Pons (tissue), 1 donor: ENCODE measurements around the gene PTPRN2.
A peak's percentile ranks its signal among the peaks of the same experiment; 100 is the strongest.
"Not testable (repeated sequence)": the region's sequence is repeated elsewhere in the genome, so short reads cannot be mapped to it uniquely, and the experiment has no call there.

Experiments
- DNase-seq: peaks from one replicate; pipeline ENCODE4 v3.0.0-alpha.2; 2016; ENCODE audit warnings: low spot score

Gene PTPRN2

DNA sequence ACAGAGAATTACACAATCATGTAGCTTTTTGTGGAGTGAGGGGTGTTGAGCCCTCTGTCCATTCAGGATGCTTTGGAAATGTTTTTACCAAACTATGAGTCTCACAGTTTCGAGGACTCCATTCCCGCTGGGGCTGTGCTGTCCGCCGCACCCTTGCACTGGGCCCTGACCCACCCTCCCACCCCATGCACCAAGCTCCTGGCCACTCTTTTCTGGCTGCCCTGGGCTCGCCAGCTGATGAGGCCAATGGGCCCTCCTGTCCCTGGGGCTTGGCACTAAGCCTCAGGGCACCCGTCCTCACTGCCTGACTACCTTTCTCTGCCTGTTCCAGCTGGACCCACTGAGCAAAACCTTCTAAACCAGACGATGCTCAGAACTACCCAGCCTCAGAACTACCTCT lies 332.1 kb downstream of the PTPRN2 start:
- no peak for DNase-seq

DNA sequence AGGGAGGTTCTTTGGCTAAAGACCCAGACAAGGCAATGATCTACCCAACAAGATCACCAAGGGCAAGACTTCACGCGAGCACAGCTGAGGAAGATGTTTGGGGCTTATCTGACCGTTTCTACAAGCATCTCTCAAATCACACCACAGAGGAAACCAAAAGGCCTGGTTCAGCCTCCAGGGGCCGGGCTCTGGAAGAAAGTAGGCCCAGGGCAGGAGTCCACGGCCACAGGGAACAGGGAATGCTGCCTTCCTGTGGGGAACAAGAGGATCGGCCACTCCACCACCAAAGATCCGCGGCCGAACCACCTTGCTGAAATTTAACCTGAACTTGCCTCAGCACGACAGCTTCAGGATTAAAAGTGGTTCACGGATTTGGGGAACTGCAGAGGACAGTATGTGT lies 332.5 kb downstream of the PTPRN2 start:
- no peak for DNase-seq

DNA sequence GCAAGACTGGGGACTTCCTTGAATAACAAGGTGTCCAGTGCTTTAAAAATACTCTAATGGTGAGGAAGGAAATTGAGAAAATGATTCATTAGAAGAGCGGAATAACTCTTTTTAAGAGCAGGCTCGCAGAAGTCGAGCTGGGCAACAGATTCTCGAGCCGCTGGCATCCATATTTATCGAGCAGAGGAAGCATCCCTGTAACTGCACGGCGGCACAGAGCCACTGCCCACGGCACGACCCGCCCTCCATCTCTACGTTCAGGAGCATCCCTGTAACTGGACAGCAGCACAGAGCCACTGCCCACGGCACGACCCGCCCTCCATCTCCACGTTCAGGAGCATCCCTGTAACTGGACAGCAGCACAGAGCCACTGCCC lies 334.0 kb downstream of the PTPRN2 start:
- not testable (repeated sequence) for DNase-seq

DNA sequence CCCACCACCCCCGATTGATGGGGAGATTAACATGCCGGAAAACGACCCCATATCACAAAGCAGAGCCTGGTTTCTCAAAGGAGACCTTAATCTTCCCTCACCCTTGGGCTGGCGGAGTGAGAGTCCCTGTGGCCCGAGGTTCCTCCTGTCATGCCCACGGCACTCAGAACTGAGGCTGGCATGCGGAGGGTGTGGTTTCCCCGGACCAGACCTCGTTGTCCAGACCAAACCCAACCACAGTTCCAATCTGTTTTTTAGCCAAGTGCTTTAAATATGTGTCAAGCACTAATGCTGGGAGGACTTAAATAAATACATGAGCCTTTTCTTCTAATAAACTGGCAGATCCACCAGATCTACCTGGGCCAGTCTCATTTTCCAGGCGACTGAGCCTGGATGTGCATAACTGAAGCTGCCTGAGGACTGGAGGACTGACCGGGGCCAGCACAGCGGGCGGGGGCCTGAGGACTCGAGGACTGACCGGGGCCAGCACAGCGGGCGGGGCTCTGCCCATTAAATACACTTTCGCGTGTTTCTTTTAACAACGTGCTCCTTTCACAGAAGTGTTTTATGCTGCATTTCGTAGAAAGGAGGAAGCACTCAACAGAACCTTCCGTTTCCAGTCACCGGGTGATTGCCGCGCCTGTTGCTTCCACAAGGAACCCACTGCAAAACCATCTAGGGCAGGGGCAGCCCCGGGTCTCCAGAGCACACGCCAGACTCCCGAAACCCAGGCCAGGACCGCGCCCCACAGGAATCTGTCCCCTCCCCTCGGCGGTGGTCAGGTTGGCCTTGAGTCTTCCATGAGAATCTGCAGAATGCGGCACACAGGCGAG lies 334.6 kb downstream of the PTPRN2 start:
- no peak for DNase-seq

DNA sequence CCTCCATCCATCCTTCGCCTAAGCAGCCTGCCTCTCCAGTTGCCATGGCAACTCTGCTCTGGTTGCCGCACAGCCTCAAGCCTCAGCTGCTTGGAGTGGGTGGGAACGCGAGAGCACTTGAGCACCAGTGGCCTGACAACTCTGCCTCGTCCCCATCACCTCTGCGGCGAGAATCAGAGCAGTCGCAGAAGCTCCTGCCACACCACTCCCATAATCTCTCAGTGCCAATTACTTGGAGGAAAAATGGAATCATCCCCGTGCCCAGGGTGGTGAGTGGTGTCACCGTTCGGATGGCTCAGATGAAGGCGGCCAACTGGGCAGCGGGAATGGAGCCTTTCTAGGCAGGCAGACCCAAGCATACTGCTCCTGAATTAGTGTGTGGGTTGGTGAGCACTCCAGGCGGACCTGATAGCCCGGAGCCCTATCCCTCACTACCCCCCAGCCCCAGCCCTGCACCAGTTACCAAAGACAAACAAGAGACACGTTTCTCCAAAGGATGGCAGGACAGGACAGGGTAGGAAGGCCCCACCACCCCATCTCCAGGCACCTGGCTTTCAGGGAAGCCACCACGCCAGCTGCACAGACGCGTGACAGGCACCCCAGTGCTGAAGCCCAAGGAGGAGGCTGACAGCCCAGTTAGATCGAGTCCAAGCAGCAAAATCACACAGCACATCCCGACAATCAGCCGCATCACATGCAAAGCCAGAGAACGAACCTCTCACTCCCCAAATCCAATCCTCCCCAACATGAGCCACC lies 335.4 kb downstream of the PTPRN2 start:
- no peak for DNase-seq

DNA sequence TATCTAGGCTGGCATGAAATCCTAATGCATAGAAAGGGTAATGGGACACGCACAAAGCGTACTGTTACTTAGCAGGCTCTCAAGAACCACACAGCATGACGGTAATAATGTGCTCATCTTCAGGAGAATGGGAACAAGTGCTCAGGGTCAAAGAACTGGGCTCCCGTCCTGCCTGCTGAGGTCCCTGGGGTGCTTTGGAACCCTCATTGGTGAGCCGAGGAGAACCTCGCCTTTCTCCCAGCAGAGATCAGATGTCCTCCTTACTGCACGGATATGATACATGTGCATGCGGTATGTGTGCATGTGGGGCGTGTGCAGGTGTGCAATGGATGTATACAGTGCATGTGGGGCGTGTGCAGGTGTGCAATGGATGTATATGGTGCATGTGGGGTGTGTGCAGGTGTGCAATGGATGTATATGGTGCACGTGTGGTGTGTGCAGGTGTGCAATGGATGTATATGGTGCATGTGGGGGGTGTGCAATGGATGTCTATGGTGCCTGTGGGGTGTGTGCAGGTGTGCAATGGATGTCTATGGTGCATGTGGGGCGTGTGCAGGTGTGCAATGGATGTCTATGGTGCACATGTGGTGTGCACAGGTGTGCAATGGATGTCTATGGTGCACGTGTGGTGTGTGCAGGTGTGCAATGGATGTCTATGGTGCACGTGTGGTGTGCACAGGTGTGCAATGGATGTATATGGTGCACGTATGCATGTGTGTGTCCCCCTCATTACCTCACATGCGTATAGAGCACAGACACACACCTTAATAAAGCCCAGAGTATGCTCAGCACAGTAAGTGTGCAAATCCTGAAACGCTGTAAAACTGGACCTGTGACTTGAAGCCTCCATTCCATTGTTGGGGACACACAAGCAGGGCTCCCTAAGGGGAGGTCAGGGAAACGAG lies 336.3 kb downstream of the PTPRN2 start:
- DNase-seq = no peak

DNA sequence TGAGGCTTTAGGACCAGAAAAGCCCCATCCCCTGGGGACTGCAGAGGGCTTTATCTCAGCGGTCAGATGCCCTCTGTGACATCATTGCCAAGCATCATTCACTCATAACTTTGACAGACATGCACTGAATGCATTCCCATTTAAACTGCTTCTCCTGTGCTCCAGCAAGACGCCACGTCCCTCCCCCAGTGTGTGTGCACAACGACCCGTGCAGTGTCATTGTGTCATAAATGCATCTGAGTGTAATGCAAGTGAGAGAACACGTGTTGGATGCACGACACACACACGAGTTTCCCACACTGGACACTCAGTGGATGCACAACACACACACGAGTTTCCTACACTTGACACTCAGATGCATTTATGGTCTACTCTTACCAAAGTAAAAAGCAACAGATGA lies 337.9 kb downstream of the PTPRN2 start:
- no peak for DNase-seq

DNA sequence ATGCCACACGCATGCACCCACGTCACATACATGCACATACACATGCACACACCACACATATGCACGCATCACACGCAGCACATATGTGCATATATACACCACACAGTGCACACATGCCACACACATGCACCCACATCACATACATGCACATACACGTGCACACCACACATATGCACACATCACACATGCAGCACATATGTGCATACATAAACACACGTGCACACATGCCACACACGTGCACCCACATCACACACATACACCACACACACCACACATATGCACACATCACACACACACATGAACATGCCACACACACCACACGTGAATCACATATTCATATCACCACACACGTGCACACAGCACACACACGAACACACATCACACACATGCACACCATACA lies 338.8 kb downstream of the PTPRN2 start:
- DNase-seq = no peak

DNA sequence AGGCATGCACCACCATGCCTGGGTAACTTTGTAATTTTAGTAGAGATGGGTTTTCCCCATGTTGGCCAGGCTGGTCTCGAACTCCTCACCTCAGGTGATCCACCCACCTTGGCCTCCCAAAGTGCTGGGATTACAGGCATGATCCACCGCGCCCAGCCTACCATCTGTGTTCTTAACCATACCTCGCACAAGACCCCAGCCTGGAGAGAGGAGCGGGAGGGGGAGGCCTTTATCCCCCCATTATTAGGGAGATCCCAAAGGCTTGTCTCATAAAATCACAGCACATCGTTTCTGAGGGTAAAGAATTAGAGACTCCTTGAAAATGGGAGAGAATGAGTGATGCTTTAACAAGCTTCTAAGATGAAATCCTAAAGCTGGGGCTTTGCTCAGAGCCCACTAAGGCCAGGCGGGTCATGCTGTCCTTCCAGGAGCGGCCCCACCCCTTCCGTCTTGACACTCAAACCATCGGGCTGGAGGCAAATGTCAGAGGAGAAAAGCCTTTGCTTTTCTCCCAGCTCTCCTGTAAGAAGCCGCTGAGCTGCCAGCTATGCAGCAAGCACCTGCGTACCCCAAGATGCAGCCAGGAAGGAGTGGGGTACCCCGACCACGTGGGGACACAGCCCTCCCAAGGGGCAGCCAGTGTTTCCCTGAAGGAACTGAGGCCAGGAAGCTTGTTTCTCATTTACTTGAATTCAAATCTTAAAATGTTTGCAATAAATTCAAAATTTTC lies 339.7 kb downstream of the PTPRN2 start:
- no peak for DNase-seq

DNA sequence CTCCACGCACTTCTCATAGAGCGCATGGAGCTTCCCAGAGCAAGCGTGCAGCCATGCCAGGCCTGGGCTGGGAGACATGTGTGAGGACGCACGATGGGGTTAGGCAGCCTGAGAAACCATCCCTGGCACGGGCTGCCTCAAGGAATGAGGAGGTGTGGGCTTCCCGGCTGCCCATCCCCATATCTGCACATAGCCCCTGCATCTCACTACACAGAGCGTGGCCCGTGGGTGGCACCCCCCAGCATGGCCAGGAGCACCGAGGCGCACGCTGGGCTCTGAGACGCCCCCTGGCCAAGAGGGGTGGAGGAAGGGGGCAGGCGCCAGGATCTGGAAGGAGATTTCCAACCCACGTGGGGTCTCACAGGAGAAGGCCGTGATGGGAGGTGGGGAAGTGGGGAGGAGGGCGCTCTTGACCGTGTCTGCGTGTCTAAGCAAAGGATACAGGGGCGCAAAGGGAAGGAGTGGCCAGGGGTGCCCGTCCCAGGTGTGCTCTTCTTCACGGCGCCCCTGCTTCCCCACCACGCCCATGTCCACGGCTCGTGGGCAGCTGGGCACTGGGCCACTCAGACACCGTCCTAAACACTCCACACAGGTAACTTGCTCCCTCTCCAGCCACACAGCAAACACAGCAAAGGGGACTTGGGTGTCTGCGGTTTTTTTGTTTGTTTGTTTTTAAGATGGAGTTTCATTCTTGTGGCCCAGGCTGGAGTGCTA lies 340.5 kb downstream of the PTPRN2 start:
- DNase-seq = no peak

DNA sequence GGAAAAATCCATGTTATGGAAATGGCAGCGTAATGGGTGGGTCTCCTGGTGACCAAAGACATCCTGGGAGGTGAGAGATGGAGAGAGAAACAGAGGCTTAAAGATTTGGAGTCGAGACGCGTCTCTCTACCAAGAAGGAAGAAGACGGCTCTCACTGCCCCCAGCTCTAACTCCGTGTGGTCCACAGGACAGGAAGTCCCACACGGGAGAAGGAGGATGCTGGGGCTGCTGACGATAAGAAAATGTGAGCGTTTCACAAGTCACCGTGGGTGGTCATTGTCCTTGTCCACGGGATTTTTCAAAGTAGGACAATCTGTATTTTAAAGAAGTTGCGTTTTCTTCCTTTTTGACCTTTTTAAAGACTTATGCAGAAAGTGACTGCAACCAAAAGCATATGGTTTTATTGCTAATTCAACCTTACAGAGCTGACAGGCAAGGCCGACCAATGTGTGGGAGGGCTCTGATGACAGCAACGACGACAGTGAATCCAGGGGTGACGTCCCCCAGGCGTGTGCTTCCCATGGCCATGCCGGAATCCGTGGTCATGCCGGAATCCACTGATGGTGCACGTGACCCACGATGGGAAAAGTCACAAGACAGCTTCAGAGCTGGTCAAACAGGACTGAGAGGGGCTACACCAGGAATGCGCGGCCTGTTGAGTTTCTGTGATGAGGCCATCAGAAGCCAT lies 341.2 kb downstream of the PTPRN2 start:
- no peak for DNase-seq

DNA sequence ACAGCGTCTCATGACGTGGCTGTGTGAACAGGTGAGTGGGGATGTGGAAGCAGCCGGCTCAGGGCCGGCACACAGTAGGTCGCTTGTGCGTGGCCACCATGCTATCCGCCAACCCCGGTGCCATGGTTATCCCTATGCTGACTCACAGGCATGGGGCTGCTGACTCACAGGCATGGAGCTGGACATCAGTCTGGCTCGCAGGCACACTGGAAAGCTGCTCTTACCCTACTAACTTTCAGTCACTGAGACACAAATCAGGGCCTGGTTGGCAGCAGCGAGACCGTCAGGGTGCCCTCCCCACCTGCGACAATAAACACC lies 341.9 kb downstream of the PTPRN2 start:
- DNase-seq = no peak

DNA sequence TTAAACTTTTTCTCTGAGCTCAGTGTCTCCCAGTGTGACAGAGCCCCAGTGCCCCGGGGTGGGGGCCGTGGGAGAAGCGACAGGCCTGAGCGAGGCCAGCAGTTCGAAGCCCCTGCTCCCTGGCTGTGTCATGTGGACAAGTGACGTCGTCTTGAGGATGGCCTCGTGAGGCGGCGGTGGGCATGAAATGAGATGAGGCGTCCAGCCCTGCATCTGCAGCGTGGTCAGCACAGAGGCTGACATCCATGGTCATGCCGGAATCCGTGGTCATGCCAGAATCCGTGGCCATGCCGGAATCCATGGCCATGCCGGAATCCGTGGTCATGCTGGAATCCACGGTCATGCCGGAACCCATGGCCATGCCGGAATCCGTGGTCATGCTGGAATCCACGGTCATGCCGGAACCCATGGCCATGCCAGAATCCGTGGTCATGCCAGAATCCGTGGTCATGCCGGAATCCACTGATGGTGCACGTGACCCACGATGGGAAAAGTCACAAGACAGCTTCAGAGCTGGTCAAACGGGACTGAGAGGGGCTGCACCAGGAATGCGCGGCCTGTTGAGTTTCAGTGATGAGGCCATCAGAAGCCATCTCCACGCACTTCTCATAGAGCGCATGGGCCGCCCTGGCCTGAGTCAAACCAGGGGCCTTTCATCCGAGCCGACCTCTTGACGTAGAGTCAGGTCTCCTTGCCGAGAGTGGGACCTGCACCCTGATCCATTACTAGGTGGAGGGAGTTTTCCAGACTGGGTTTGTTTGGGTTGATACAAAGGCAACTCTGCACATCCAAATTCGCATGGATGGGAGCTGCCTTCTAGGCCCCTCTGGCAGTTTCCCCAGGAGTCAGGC lies 342.5 kb downstream of the PTPRN2 start:
- no peak for DNase-seq

DNA sequence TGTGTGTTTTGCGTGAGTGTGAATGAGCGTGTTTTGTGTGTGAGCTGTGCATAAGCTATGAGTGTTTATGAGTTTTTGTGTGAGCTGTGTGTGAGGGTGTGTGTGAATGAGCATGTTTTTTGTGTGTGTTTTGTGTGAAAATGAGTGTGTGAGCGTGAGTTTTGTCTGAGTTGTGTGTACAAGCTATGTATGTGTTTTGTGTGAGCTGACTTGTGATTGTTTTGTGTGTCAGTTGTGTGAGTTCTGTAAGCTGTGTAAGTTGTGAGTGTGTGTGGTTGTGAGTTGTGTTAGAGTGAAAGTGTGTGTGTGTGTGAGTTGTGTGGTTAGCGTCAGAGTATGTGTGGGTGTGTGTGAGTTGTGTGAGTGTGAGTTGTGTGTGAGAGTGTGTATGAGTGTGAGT lies 343.2 kb downstream of the PTPRN2 start:
- DNase-seq = no peak

DNA sequence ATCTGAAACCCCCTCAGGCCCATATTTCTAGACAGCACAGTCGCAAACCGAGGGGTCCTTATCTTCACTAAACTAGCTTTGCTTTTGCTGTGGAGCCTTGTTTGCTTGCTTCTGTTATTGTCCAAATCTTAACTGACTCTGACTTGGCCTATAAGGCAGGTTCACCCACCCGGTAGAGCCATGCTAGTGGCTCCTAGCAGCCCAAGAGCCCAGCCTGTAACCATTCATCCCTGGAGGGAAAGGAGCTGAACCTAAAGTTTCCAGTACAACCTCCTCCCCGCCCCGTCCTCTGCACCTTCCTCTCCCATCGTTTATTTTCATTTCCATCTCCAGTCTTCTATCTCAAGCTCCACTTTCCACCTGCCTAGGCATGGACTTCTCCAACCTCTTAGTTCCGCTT lies 345.7 kb downstream of the PTPRN2 start:
- no peak for DNase-seq

DNA sequence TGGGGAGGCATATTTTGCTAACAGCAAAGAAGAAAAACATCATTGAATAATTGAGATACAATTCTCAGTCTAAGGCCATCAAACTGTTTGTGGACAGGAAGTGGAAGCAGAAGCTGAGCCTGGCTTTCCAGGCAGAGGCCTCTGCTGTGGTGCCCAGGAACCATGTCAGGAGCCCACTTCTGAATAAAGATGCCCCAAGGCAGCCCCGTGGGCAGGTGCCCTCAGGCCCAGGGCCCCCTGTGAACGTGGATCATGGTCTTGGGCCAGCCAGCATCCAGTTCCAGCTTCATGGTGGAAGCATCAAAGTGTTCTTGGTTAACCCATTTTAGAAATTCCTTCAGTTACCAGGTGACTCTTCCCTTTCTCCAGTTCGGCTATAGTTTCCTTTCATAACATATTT lies 346.8 kb downstream of the PTPRN2 start:
- no peak for DNase-seq

DNA sequence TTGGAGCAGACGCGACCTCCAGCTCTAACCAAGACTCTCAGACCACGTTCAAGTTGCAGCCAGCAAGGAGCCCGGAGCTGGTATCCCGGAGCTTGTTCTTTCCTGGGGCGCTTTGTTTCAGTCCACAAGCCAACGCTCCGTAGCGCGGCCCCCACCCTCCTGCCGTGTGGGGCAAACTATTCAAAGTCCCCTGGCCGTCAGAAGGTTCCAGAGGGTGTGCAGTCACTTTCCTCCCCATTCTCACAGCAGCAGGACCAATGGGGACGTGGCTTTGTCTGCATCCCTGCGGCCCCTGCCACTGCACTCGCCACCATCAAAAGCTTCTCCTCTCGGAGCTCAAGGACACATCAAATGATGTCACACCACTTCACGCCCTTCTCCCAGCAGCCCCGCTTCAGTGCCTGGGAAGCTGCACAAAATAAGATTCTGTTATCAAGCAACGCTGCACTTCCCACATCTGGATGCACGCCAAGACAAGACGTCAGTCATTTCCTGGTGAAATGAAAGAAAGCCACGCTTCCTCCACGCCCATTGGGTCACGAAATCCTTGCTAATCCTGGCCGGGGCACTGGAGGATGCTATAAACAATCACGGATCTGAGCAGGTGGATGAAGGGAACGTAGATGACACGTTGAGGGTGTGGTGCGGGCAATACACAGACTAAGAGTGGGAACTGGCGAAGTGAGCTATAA lies 348.2 kb downstream of the PTPRN2 start:
- peak; percentile 21 for DNase-seq

DNA sequence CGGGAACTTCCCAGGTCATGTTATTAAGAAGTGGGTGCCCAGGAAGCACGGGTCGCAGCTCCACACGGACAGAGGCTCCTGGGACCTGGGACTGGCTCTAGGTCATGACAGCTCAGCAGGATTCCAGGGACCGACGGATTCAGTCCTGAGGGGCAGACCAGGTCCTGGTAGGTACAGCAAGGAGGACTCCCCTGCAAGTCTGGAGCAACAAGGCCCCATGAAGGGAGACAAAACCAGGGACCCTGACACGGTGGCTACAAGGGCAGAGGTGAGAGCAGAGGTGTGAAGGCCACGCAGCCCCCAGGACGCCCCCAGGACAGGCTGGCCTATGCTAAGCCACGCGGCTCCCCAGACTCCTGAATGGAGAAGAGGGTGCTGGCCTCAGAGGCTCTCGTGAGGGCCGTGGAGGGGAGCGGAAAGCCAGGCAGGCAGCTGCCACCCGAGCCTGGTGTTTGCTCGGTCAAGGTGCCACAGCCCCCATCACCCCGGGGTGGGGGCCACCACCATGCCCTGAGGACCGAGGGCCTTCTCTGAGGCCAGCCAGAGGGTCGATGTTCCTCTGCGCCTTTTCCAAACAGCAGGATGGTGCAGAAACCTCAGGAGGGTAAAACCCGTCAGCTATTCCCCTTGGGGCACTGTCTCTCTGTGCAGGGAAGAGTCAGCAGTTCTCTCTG lies 348.9 kb downstream of the PTPRN2 start:
- no peak for DNase-seq
